Measurements from ENCODE around the gene NFATC2IP.

NFATC2IP gene

GRCh38 chr16:28982418-28982817, 31.7 kb downstream of the NFATC2IP start:
- peaks cover 4% of the 10 kb centered on the region for H3K9me3 ChIP-seq (ENCODE audit: insufficient read depth, low read depth, low read length)
- H4K8ac ChIP-seq (ENCODE audit: low read depth, low read length) = no peak overlapping the region
- no peak overlapping the region for H2AFZ ChIP-seq (ENCODE audit: insufficient read depth, low read length, poor library complexity)
- peaks cover 57 to 67% of the 10 kb centered on the region in 2 experiments for H3K36me3 ChIP-seq (ENCODE audit: control insufficient read depth in 1 of 2, insufficient read depth in 2 of 2, low read length in 2 of 2)
- H3K27ac ChIP-seq (ENCODE audit: low read depth, low read length) = no peak overlapping the region
- no peak overlapping the region for H3K4me2 ChIP-seq (ENCODE audit: low read length)
- H3K4me1 ChIP-seq (ENCODE audit: control insufficient read depth in 1 of 2, insufficient read depth in 2 of 2, low read length in 2 of 2) = no peaks in the 10 kb centered on the region
- no peak overlapping the region for H3K4ac ChIP-seq (ENCODE audit: low read depth, low read length)
- no CpG with 5 or more reads among the region's 10 CpGs for WGBS (ENCODE audit: extremely low coverage, insufficient coverage, insufficient read length)
- no peaks in the 10 kb centered on the region for H3K79me1 ChIP-seq (ENCODE audit: low read length)
- DNase-seq = no peak
- no peak overlapping the region for H3K23ac ChIP-seq (ENCODE audit: low read length)
- no peak overlapping the region for H2BK12ac ChIP-seq (ENCODE audit: low read length)
- H3K14ac ChIP-seq (ENCODE audit: low read length) = no peak overlapping the region
- no peak overlapping the region for H2AK5ac ChIP-seq (ENCODE audit: low read length)
- no peak overlapping the region for H3K4me3 ChIP-seq (ENCODE audit: low read depth, low read length)
- H4K12ac ChIP-seq (ENCODE audit: low read depth, low read length) = no peak overlapping the region
- no peak overlapping the region for H3K18ac ChIP-seq (ENCODE audit: low read length)
- no peak overlapping the region for H2BK5ac ChIP-seq (ENCODE audit: low read depth, low read length, poor library complexity)
- H4K91ac ChIP-seq (ENCODE audit: low read depth, low read length) = no peak overlapping the region
- no peaks in the 10 kb centered on the region for H3K79me2 ChIP-seq (ENCODE audit: control insufficient read depth, insufficient read depth, low read length, poor library complexity)
- no peaks in the 10 kb centered on the region for H3K27me3 ChIP-seq (ENCODE audit: insufficient read depth, low read length)
- H2BK120ac ChIP-seq (ENCODE audit: insufficient read depth, low read length, poor library complexity) = no peak overlapping the region
- H3K9ac ChIP-seq (ENCODE audit: low read length) = no peak overlapping the region

GRCh38 chr16:28982949-28983348, 32.2 kb downstream of the NFATC2IP start:
- no peak overlapping the region for H2AFZ ChIP-seq (ENCODE audit: insufficient read depth, low read length, poor library complexity)
- H4K91ac ChIP-seq (ENCODE audit: low read depth, low read length) = no peak overlapping the region
- no peak overlapping the region for H2BK12ac ChIP-seq (ENCODE audit: low read length)
- no peak overlapping the region for H3K4me3 ChIP-seq (ENCODE audit: low read depth, low read length)
- no peak overlapping the region for H3K14ac ChIP-seq (ENCODE audit: low read length)
- H3K18ac ChIP-seq (ENCODE audit: low read length) = no peak overlapping the region
- H3K9me3 ChIP-seq (ENCODE audit: insufficient read depth, low read depth, low read length) = peaks cover 4% of the 10 kb centered on the region
- no peak overlapping the region for H3K4me2 ChIP-seq (ENCODE audit: low read length)
- H3K27me3 ChIP-seq (ENCODE audit: insufficient read depth, low read length) = no peaks in the 10 kb centered on the region
- H2BK5ac ChIP-seq (ENCODE audit: low read depth, low read length, poor library complexity) = no peak overlapping the region
- no peak overlapping the region for H4K12ac ChIP-seq (ENCODE audit: low read depth, low read length)
- H3K4ac ChIP-seq (ENCODE audit: low read depth, low read length) = no peak overlapping the region
- no peak for DNase-seq
- H3K36me3 ChIP-seq (ENCODE audit: control insufficient read depth in 1 of 2, insufficient read depth in 2 of 2, low read length in 2 of 2) = peaks cover 57 to 66% of the 10 kb centered on the region in 2 experiments
- H4K8ac ChIP-seq (ENCODE audit: low read depth, low read length) = no peak overlapping the region
- H3K9ac ChIP-seq (ENCODE audit: low read length) = no peak overlapping the region
- no peak overlapping the region for H3K27ac ChIP-seq (ENCODE audit: low read depth, low read length)
- no peaks in the 10 kb centered on the region for H3K4me1 ChIP-seq (ENCODE audit: control insufficient read depth in 1 of 2, insufficient read depth in 2 of 2, low read length in 2 of 2)
- H3K79me2 ChIP-seq (ENCODE audit: control insufficient read depth, insufficient read depth, low read length, poor library complexity) = no peaks in the 10 kb centered on the region
- no peak overlapping the region for H3K23ac ChIP-seq (ENCODE audit: low read length)
- H2BK120ac ChIP-seq (ENCODE audit: insufficient read depth, low read length, poor library complexity) = no peak overlapping the region
- no peaks in the 10 kb centered on the region for H3K79me1 ChIP-seq (ENCODE audit: low read length)
- no peak overlapping the region for H2AK5ac ChIP-seq (ENCODE audit: low read length)
- no CpG with 5 or more reads among the region's 11 CpGs for WGBS (ENCODE audit: extremely low coverage, insufficient coverage, insufficient read length)

- no peak for DNase-seq
- Histone ChIP-seq H3K27me3 (ENCODE audit: insufficient read depth, low read length) (no peaks in the 10 kb centered on the region), H4K91ac (ENCODE audit: low read depth, low read length) (no peak overlapping the region), H4K12ac (ENCODE audit: low read depth, low read length) (no peak overlapping the region), H3K9me3 (ENCODE audit: insufficient read depth, low read depth, low read length) (peaks cover 4% of the 10 kb centered on the region), H3K18ac (ENCODE audit: low read length) (no peak overlapping the region), H3K27ac (ENCODE audit: low read depth, low read length) (no peak overlapping the region), H3K79me2 (ENCODE audit: control insufficient read depth, insufficient read depth, low read length, poor library complexity) (no peaks in the 10 kb centered on the region), H3K4me2 (ENCODE audit: low read length) (no peak overlapping the region), H3K23ac (ENCODE audit: low read length) (no peak overlapping the region), H3K9ac (ENCODE audit: low read length) (no peak overlapping the region), H3K79me1 (ENCODE audit: low read length) (no peaks in the 10 kb centered on the region), H2BK12ac (ENCODE audit: low read length) (no peak overlapping the region), H3K14ac (ENCODE audit: low read length) (no peak overlapping the region), H2AFZ (ENCODE audit: insufficient read depth, low read length, poor library complexity) (no peak overlapping the region), H4K8ac (ENCODE audit: low read depth, low read length) (no peak overlapping the region), H3K4me1 (ENCODE audit: control insufficient read depth in 1 of 2, insufficient read depth in 2 of 2, low read length in 2 of 2) (no peaks in the 10 kb centered on the region), H3K36me3 (ENCODE audit: control insufficient read depth in 1 of 2, insufficient read depth in 2 of 2, low read length in 2 of 2) (peaks cover 53 to 62% of the 10 kb centered on the region in 2 experiments), H2BK120ac (ENCODE audit: insufficient read depth, low read length, poor library complexity) (no peak overlapping the region), H3K4ac (ENCODE audit: low read depth, low read length) (no peak overlapping the region), H2BK5ac (ENCODE audit: low read depth, low read length, poor library complexity) (no peak overlapping the region), H2AK5ac (ENCODE audit: low read length) (no peak overlapping the region), H3K4me3 (ENCODE audit: low read depth, low read length) (no peak overlapping the region)
- no CpG with 5 or more reads among the region's 18 CpGs for WGBS (ENCODE audit: extremely low coverage, insufficient coverage, insufficient read length)
Observed at GRCh38 chr16:28983644-28984043, 32.9 kb downstream of the NFATC2IP start.

- WGBS (ENCODE audit: extremely low coverage, insufficient coverage, insufficient read length) = no CpG with 5 or more reads among the region's 12 CpGs
- H3K18ac ChIP-seq (ENCODE audit: low read length) = no peak overlapping the region
- H3K4me1 ChIP-seq (ENCODE audit: control insufficient read depth in 1 of 2, insufficient read depth in 2 of 2, low read length in 2 of 2) = no peaks in the 10 kb centered on the region
- H4K12ac ChIP-seq (ENCODE audit: low read depth, low read length) = peak overlapping the region; percentile 24
- no peak overlapping the region for H2AK5ac ChIP-seq (ENCODE audit: low read length)
- H3K4ac ChIP-seq (ENCODE audit: low read depth, low read length) = no peak overlapping the region
- no peak overlapping the region for H3K4me2 ChIP-seq (ENCODE audit: low read length)
- H3K9ac ChIP-seq (ENCODE audit: low read length) = no peak overlapping the region
- peaks cover 50 to 59% of the 10 kb centered on the region in 2 experiments for H3K36me3 ChIP-seq (ENCODE audit: control insufficient read depth in 1 of 2, insufficient read depth in 2 of 2, low read length in 2 of 2)
- no peaks in the 10 kb centered on the region for H3K79me2 ChIP-seq (ENCODE audit: control insufficient read depth, insufficient read depth, low read length, poor library complexity)
- no peaks in the 10 kb centered on the region for H3K79me1 ChIP-seq (ENCODE audit: low read length)
- H3K27ac ChIP-seq (ENCODE audit: low read depth, low read length) = no peak overlapping the region
- H2AFZ ChIP-seq (ENCODE audit: insufficient read depth, low read length, poor library complexity) = no peak overlapping the region
- no peaks in the 10 kb centered on the region for H3K27me3 ChIP-seq (ENCODE audit: insufficient read depth, low read length)
- H2BK5ac ChIP-seq (ENCODE audit: low read depth, low read length, poor library complexity) = no peak overlapping the region
- H3K4me3 ChIP-seq (ENCODE audit: low read depth, low read length) = no peak overlapping the region
- H3K23ac ChIP-seq (ENCODE audit: low read length) = no peak overlapping the region
- no peak overlapping the region for H3K14ac ChIP-seq (ENCODE audit: low read length)
- H2BK12ac ChIP-seq (ENCODE audit: low read length) = no peak overlapping the region
- peaks cover 4% of the 10 kb centered on the region for H3K9me3 ChIP-seq (ENCODE audit: insufficient read depth, low read depth, low read length)
- DNase-seq = no peak
- no peak overlapping the region for H4K8ac ChIP-seq (ENCODE audit: low read depth, low read length)
- no peak overlapping the region for H4K91ac ChIP-seq (ENCODE audit: low read depth, low read length)
- no peak overlapping the region for H2BK120ac ChIP-seq (ENCODE audit: insufficient read depth, low read length, poor library complexity)
Observed at GRCh38 chr16:28984091-28984490, 33.4 kb downstream of the NFATC2IP start.
